Caco-2 (cell line): ENCODE measurements around the gene DDX39A. TPM values are rescaled to one million over a fixed set of nuclear protein-coding genes. Genes with fewer than 3 reads are reported as not detected.

Experiments
- BruUV-seq: library from RNA; stranded (reverse); fragments of 400-500 nt; replicated peaks from 2 replicates; lab custom pipeline; 2021; lab: Mats Ljungman, UMichigan
- CTCF ChIA-PET: fragments of 300-600 bp; sonication (Branson Sonifier 250); formaldehyde crosslinking; loops from one replicate; lab custom pipeline; 2022; ENCODE audit warnings: antibody characterized with exemption; lab: Charles Lee
- POLR2A ChIA-PET: fragments of 300-600 bp; sonication (Branson Sonifier 250); formaldehyde crosslinking; loops from one replicate; lab custom pipeline; 2022; ENCODE audit warnings: antibody characterized with exemption; lab: Charles Lee
- DNase-seq, 2 experiments: peaks; one replicate each; pipeline versions ENCODE4 v3.0.0 to v3.0.0-alpha.2; 2020 to 2022
- H3K27me3 ChIP-seq: replicated peaks from 2 replicates; pipeline ENCODE4 v1.6.0; 2011; ENCODE audit warnings: low read length; ENCODE audit not compliant: control insufficient read depth, insufficient read depth
- H3K36me3 ChIP-seq: 2 replicates; pipeline ENCODE4 v1.5.1; 2011; ENCODE audit warnings: low read length; ENCODE audit not compliant: control insufficient read depth, insufficient read depth
- H3K4me1 ChIP-seq: fragments of 250-450 bp; sonication (Bioruptor Pico); 2 replicates; pipeline ENCODE4 v1.5.1; 2020; ENCODE audit warnings: mild to moderate bottlenecking
- H3K4me3 ChIP-seq: 2 replicates; pipeline ENCODE4 v1.5.1; 2011; ENCODE audit warnings: low read depth, mild to moderate bottlenecking, control low read depth, low read length
- H3K9me3 ChIP-seq: fragments of 250-450 bp; sonication (Bioruptor Pico); 2 replicates; pipeline ENCODE4 v1.5.1; 2020; ENCODE audit warnings: mild to moderate bottlenecking, moderate library complexity
- H3K27ac Mint-ChIP-seq: one replicate; pipeline ENCODE4 v1.8.0; 2022; ENCODE audit warnings: mixed read lengths; ENCODE audit not compliant: unreplicated experiment
- H3K27me3 Mint-ChIP-seq: one replicate; pipeline ENCODE4 v1.8.0; 2022; ENCODE audit warnings: mixed read lengths; ENCODE audit not compliant: insufficient read depth, unreplicated experiment
- H3K36me3 Mint-ChIP-seq: one replicate; pipeline ENCODE4 v1.8.0; 2022; ENCODE audit warnings: mild to moderate bottlenecking, mixed read lengths; ENCODE audit not compliant: insufficient read depth, unreplicated experiment
- H3K4me1 Mint-ChIP-seq: one replicate; pipeline ENCODE4 v1.8.0; 2022; ENCODE audit warnings: low read depth, mixed read lengths; ENCODE audit not compliant: unreplicated experiment
- H3K4me3 Mint-ChIP-seq: one replicate; pipeline ENCODE4 v1.8.0; 2022; ENCODE audit warnings: mild to moderate bottlenecking, moderate library complexity, mixed read lengths; ENCODE audit not compliant: unreplicated experiment
- H3K9me3 Mint-ChIP-seq: one replicate; pipeline ENCODE4 v1.8.0; 2022; ENCODE audit warnings: mixed read lengths; ENCODE audit not compliant: unreplicated experiment
- CTCF ChIP-seq, 2 experiments: fragments of 200-600 bp in 1 of 2; IDR thresholded peaks; 1 replicate in 1 of 2; 2 replicates in 1 of 2; pipeline versions ENCODE4 v1.5.1 to v1.8.0; 2011 to 2022; ENCODE audit warnings: antibody characterized with exemption in 1 of 2, control low read depth in 1 of 2, inconsistent platforms in 1 of 2, low read depth in 1 of 2, low read length in 1 of 2, mild to moderate bottlenecking in 1 of 2, moderate library complexity in 1 of 2; ENCODE audit not compliant: insufficient read depth in 1 of 2, severe bottlenecking in 1 of 2, unreplicated experiment in 1 of 2
- intact Hi-C: fragments of 100-400 bp; cut with micrococcal nuclease; formaldehyde crosslinking; loops from one replicate; pipeline ENCODE4 v1.10.0; 2022; ENCODE audit not compliant: unreplicated experiment
- total RNA-seq: library from RNA; stranded (reverse); gene quantifications from 2 replicates; pipeline ENCODE4 v1.2.3, GENCODE V29; 2022

The DDX39A gene
- total RNA-seq, 1 experiment from 2014 or later = 118 TPM

- no TSS peak for BruUV-seq
- H3K4me3 ChIP-seq = no peak overlapping the region
- Mint-ChIP-seq H3K9me3 (no peaks in the 10 kb centered on the region), H3K4me3 (no peak overlapping the region), H3K27ac (no peak overlapping the region), H3K4me1 (peaks cover 10% of the 10 kb centered on the region), H3K36me3 (peaks cover 84% of the 10 kb centered on the region), H3K27me3 (no peaks in the 10 kb centered on the region)
- peaks cover 4% of the 10 kb centered on the region for H3K36me3 ChIP-seq
- no peak for TF ChIP-seq CTCF (IDR thresholded peaks at IDR 0.05; ENCODE audit: insufficient read depth in 1 of 2, low read depth in 1 of 2, low read length in 1 of 2, severe bottlenecking in 1 of 2, unreplicated experiment in 1 of 2)
- POLR2A ChIA-PET = no interaction called here
- H3K27me3 ChIP-seq = no peaks in the 10 kb centered on the region
- H3K9me3 ChIP-seq = no peaks in the 10 kb centered on the region
- CTCF ChIA-PET = no interaction called here
- intact Hi-C loops = no loop called here
- H3K4me1 ChIP-seq = 0 out of 2 replicates have a peak, but pooled peaks cover 2% of the 10 kb centered on the region
- no peak for DNase-seq
Observed at GRCh38 chr19:14411938-14412245, 7.2 kb downstream of the DDX39A start.

- POLR2A ChIA-PET = no interaction called here
Observed at GRCh38 chr19:14411161-14411937, 7.8 kb downstream of the DDX39A start.

More at GRCh38 chr19:14411161-14411937, 7.8 kb downstream of the DDX39A start:
- no TSS peak for BruUV-seq
- no peak for DNase-seq
- no peak overlapping the region for H3K4me3 ChIP-seq
- no peak overlapping the region for H3K27ac Mint-ChIP-seq
- H3K9me3 ChIP-seq = no peaks in the 10 kb centered on the region
- H3K36me3 ChIP-seq = peaks cover 4% of the 10 kb centered on the region
- CTCF ChIA-PET = no interaction called here
- no peaks in the 10 kb centered on the region for H3K4me1 ChIP-seq
- no peaks in the 10 kb centered on the region for H3K9me3 Mint-ChIP-seq
- H3K27me3 Mint-ChIP-seq = no peaks in the 10 kb centered on the region
- no peak for TF ChIP-seq CTCF (IDR thresholded peaks at IDR 0.05; ENCODE audit: insufficient read depth in 1 of 2, low read depth in 1 of 2, low read length in 1 of 2, severe bottlenecking in 1 of 2, unreplicated experiment in 1 of 2)
- peaks cover 86% of the 10 kb centered on the region for H3K36me3 Mint-ChIP-seq
- no peak overlapping the region for H3K4me3 Mint-ChIP-seq
- peaks cover 5% of the 10 kb centered on the region for H3K4me1 Mint-ChIP-seq
- intact Hi-C loops = no loop called here
- H3K27me3 ChIP-seq = no peaks in the 10 kb centered on the region
